Endothelial cell of umbilical vein (primary cell): ENCODE results near the gene ZNF627. TPM values are rescaled to one million over a fixed set of nuclear protein-coding genes. Genes with fewer than 3 reads are reported as not detected.

Source experiments
- BruUV-seq: library from RNA; stranded (reverse); fragments of 400-500 nt; replicated peaks from 2 replicates; lab custom pipeline; 2021; lab: Mats Ljungman, UMichigan
- CTCF ChIA-PET: fragments of 300-600, 350-600 bp; sonication (Branson Sonifier 250); formaldehyde crosslinking; loops from one replicate; lab custom pipeline; 2021; ENCODE audit warnings: antibody characterized with exemption, inconsistent platforms; lab: Charles Lee
- POLR2A ChIA-PET: fragments of 300-600, 350-600 bp; sonication (Branson Sonifier 250); formaldehyde crosslinking; loops from one replicate; lab custom pipeline; 2021; ENCODE audit warnings: antibody characterized with exemption, inconsistent platforms; lab: Charles Lee
- DNase-seq: peaks from one replicate; pipeline ENCODE4 v3.0.0-alpha.2; 2011; ENCODE audit warnings: low read depth, low spot score
- FAIRE-seq: peaks from 2 replicates; lab custom pipeline; 2011; peaks lifted over from hg19 to GRCh38; lab: Jason Lieb, UNC
- H2AFZ ChIP-seq: 2 replicates; pipeline ENCODE4 v1.6.0; 2012; ENCODE audit warnings: low read depth, low read length, control low read depth, inconsistent platforms
- H3K27ac ChIP-seq: 2 replicates; pipeline ENCODE4 v1.5.1; 2011; ENCODE audit warnings: low read depth, mild to moderate bottlenecking, control low read depth, low read length, moderate library complexity; ENCODE audit not compliant: insufficient read depth
- H3K27me3 ChIP-seq, 2 experiments: 2 replicates each; pipeline versions ENCODE4 v1.6.0 to v1.6.1; 2011; ENCODE audit warnings: low read length in 2 of 2, mixed read lengths in 1 of 2; ENCODE audit not compliant: control insufficient read depth in 2 of 2, insufficient read depth in 2 of 2
- H3K36me3 ChIP-seq, 2 experiments: 2 replicates in 1 of 2; 3 replicates in 1 of 2; pipeline ENCODE4 v1.5.1; 2011; ENCODE audit warnings: low read length in 2 of 2, mild to moderate bottlenecking in 1 of 2, moderate library complexity in 1 of 2; ENCODE audit not compliant: control insufficient read depth in 2 of 2, insufficient read depth in 2 of 2; ENCODE audit errors: extremely low read depth in 1 of 2
- H3K4me1 ChIP-seq: 3 replicates; pipeline ENCODE4 v1.5.1; 2011; ENCODE audit warnings: mild to moderate bottlenecking, low read length; ENCODE audit not compliant: control insufficient read depth, insufficient read depth; ENCODE audit errors: extremely low read depth
- H3K4me2 ChIP-seq: 2 replicates; pipeline ENCODE4 v1.6.1; 2011; ENCODE audit warnings: low read length, control low read depth, mixed read lengths; ENCODE audit not compliant: insufficient read depth
- H3K4me3 ChIP-seq, 3 experiments: fragments of 200-600 bp in 1 of 3; sonication (generic), shearing (Covaris generic) in 1 of 3; replicated peaks in 1 of 3; 2 replicates each; pipeline ENCODE4 v1.5.1; 2011 to 2016; ENCODE audit warnings: control low read depth in 3 of 3, low read length in 3 of 3, mild to moderate bottlenecking in 2 of 3, inconsistent platforms in 1 of 3, low read depth in 1 of 3, moderate library complexity in 1 of 3; ENCODE audit not compliant: insufficient read depth in 1 of 3
- H3K79me2 ChIP-seq: 2 replicates; pipeline ENCODE4 v1.6.0; 2012; ENCODE audit warnings: low read length, inconsistent platforms; ENCODE audit not compliant: control insufficient read depth, insufficient read depth
- H3K9ac ChIP-seq: replicated peaks from 2 replicates; pipeline ENCODE3; 2011; ENCODE audit warnings: low read length, control low read depth; ENCODE audit not compliant: insufficient read depth; ENCODE audit errors: extremely low read depth
- H3K9me1 ChIP-seq: replicated peaks from 3 replicates; pipeline ENCODE4 v1.6.0; 2011; ENCODE audit warnings: mild to moderate bottlenecking, low read length; ENCODE audit not compliant: control insufficient read depth, insufficient read depth; ENCODE audit errors: extremely low read depth
- H3K9me3 ChIP-seq: replicated peaks from 2 replicates; pipeline ENCODE4 v1.5.1; 2012; ENCODE audit warnings: low read length, inconsistent platforms; ENCODE audit not compliant: control insufficient read depth, insufficient read depth
- H4K20me1 ChIP-seq: replicated peaks from 2 replicates; pipeline ENCODE3; 2011; ENCODE audit warnings: mild to moderate bottlenecking, low read length; ENCODE audit not compliant: control insufficient read depth, insufficient read depth; ENCODE audit errors: extremely low read depth
- CTCF ChIP-seq, 2 donors: IDR thresholded peaks; 1 replicate in 1 of 2; 2 replicates in 1 of 2; pipeline ENCODE4 v1.5.1; 2011; ENCODE audit warnings: low read length in 2 of 2, mild to moderate bottlenecking in 2 of 2, moderate library complexity in 2 of 2, control low read depth in 1 of 2, inconsistent platforms in 1 of 2, low read depth in 1 of 2; ENCODE audit not compliant: insufficient read depth in 1 of 2; ENCODE audit errors: extremely low read depth in 1 of 2
- EZH2 ChIP-seq: IDR thresholded peaks from 2 replicates; pipeline ENCODE4 v1.6.1; 2012; ENCODE audit warnings: borderline replicate concordance, low read depth, mild to moderate bottlenecking, moderate library complexity, low read length, inconsistent platforms; ENCODE audit not compliant: severe bottlenecking
- FOS ChIP-seq: IDR thresholded peaks from 2 replicates; pipeline ENCODE4 v1.6.1; 2011; ENCODE audit warnings: mild to moderate bottlenecking, low read length, moderate library complexity, borderline replicate concordance; ENCODE audit not compliant: insufficient read depth
- GATA2 ChIP-seq: IDR thresholded peaks from 2 replicates; pipeline ENCODE4 v1.7.0; 2011; ENCODE audit warnings: low read depth, mild to moderate bottlenecking, moderate library complexity, mixed read lengths, low read length; ENCODE audit not compliant: insufficient read length, insufficient read depth
- JUN ChIP-seq: IDR thresholded peaks from 2 replicates; pipeline ENCODE4 v1.6.1; 2011; ENCODE audit warnings: borderline replicate concordance, low read depth; ENCODE audit not compliant: insufficient read length, insufficient read depth
- MAX ChIP-seq: IDR thresholded peaks from 2 replicates; pipeline ENCODE4 v1.6.1; 2011; ENCODE audit not compliant: insufficient read depth, insufficient read length
- MYC ChIP-seq: IDR thresholded peaks from one replicate; pipeline ENCODE4 v1.6.1; 2011; ENCODE audit warnings: mild to moderate bottlenecking, low read depth, low read length
- POLR2A ChIP-seq: IDR thresholded peaks from 2 replicates; pipeline ENCODE4 v1.6.1; 2012; ENCODE audit warnings: low read depth, mild to moderate bottlenecking, control low read depth, low read length
- POLR2AphosphoS5 ChIP-seq: IDR thresholded peaks from 2 replicates; pipeline ENCODE4 v1.6.1; 2012; ENCODE audit warnings: low read depth, mild to moderate bottlenecking, control low read depth, low read length, moderate library complexity; ENCODE audit not compliant: insufficient read depth
- dilution Hi-C: fragments of 300-500 bp; cut with MboI; formaldehyde crosslinking; loops from one replicate; pipeline ENCODE4 v1.15.0; 2019; ENCODE audit warnings: low sequenced_read_pairs; ENCODE audit not compliant: extremely low pct_ligation_motif_present
- intact Hi-C: fragments of 100-400 bp; cut with micrococcal nuclease; formaldehyde crosslinking; loops from one replicate; pipeline ENCODE4 v1.10.0; 2022
- polyA plus RNA-seq, 4 experiments: library from polyadenylated mRNA; depleted of rRNA in 3 of 4; stranded (reverse) in 3 of 4; unstranded in 1 of 4; fragments of >200 nt; gene quantifications; 2 replicates each; pipeline versions ENCODE4 v1.2.1 to v1.2.3, GENCODE V29; 2011 to 2012; ENCODE audit warnings: missing spikeins in 1 of 4
- total RNA-seq: library from RNA; stranded (reverse); gene quantifications from 2 replicates; pipeline ENCODE4 v1.2.3, GENCODE V29; 2021

The ZNF627 gene
- total and polyA plus RNA-seq, 2 donors (not counting 3 experiments of a cell fraction or from before 2014, with no cell fraction given) = 5.6 to 9.7 TPM

DNA sequence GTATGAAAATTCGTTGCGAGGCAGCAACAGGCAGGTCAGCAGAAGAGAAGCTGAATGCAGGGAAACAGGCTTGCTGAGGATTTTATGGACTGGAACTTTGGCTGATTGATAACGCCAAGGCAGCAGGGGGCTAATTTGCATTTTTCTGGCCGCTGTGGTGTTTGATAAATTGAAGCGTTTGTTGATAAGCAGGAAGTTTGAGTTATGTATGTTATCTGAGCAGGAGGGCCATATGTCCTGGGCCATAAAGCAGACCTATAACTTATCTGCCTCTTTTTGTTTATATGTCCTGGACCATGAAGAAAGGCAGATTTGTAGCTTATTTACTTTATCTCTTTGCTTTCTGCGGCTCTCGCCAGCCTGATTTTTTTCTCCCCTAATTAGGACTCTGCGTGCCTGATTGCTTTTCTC, 65.9 kb downstream of the ZNF627 start:
- no peak for DNase-seq
- no peaks in the 10 kb centered on the region for H3K36me3 ChIP-seq
- no peaks in the 10 kb centered on the region for H3K4me1 ChIP-seq
- no peaks in the 10 kb centered on the region for H3K27me3 ChIP-seq
- H4K20me1 ChIP-seq = no peaks in the 10 kb centered on the region
- intact Hi-C loops = no loop called here
- no peaks in the 10 kb centered on the region for H3K9me1 ChIP-seq
- BruUV-seq = no TSS peak
- no peak overlapping the region for H3K9ac ChIP-seq
- TF ChIP-seq GATA2 = no peak
- no peak for TF ChIP-seq FOS
- no peak for TF ChIP-seq JUN
- no peak for TF ChIP-seq EZH2
- no peak for TF ChIP-seq CTCF (IDR thresholded peaks at IDR 0.05; ENCODE audit: extremely low read depth in 1 of 2, insufficient read depth in 1 of 2, low read depth in 1 of 2, low read length in 2 of 2)
- TF ChIP-seq MAX = no peak
- no peak for TF ChIP-seq POLR2AphosphoS5
- TF ChIP-seq MYC = no peak
- TF ChIP-seq POLR2A = no peak
- no peaks in the 10 kb centered on the region for H3K9me3 ChIP-seq
- ChIA-PET POLR2A (no interaction called here), CTCF (interaction anchor here (1.7 kb wide), 1 partner anchor 10 kb away, joined by 3 read pairs; no protein-coding TSS in a partner anchor)
- no peak overlapping the region for H3K4me3 ChIP-seq
- no peak for FAIRE-seq
- H2AFZ ChIP-seq = no peak overlapping the region
- dilution Hi-C loops = no loop called here
- no peak overlapping the region for H3K4me2 ChIP-seq
- H3K79me2 ChIP-seq = no peaks in the 10 kb centered on the region
- no peak overlapping the region for H3K27ac ChIP-seq

Other genes with a start within 250 kb of the ZNF627 start
- gene PLPPR2, start 242.1 kb upstream of the ZNF627 start, total RNA-seq = 22.8 and 23.7 TPM in 2 replicates
- gene PLPPR2, start 242.1 kb upstream of the ZNF627 start, polyA plus RNA-seq = 28.7 and 34.5 TPM in 2 replicates
- gene SWSAP1, start 222.8 kb upstream of the ZNF627 start, total RNA-seq = 2.7 and 3.7 TPM in 2 replicates
- gene SWSAP1, start 222.8 kb upstream of the ZNF627 start, polyA plus RNA-seq = 4.4 and 4.8 TPM in 2 replicates
- gene EPOR, start 213.2 kb upstream of the ZNF627 start, total RNA-seq = 11.4 and 12.6 TPM in 2 replicates
- 17.3 and 23.5 TPM in 2 replicates for gene EPOR, start 213.2 kb upstream of the ZNF627 start, polyA plus RNA-seq
- 1.7 and 5.2 TPM in 2 replicates for gene RGL3, start 178.2 kb upstream of the ZNF627 start, total RNA-seq
- gene RGL3, start 178.2 kb upstream of the ZNF627 start, polyA plus RNA-seq = 0.23 and 0.56 TPM in 2 replicates
- gene ODAD3, start 162.4 kb upstream of the ZNF627 start, total RNA-seq = 0.97 TPM in 1 of 2 replicates, not detected in the other
- gene ODAD3, start 162.4 kb upstream of the ZNF627 start, polyA plus RNA-seq = 0.05 and 0.14 TPM in 2 replicates
- gene PRKCSH, start 161.8 kb upstream of the ZNF627 start, total RNA-seq = 387 and 425 TPM in 2 replicates
- 215 and 267 TPM in 2 replicates for gene PRKCSH, start 161.8 kb upstream of the ZNF627 start, polyA plus RNA-seq
- gene ELAVL3, start 116.4 kb upstream of the ZNF627 start, total RNA-seq = 0.07 TPM in 1 of 2 replicates, not detected in the other
- gene ELAVL3, start 116.4 kb upstream of the ZNF627 start, polyA plus RNA-seq = not detected in 2 replicates
- 7.0 and 9.8 TPM in 2 replicates for gene ZNF653, start 91.6 kb upstream of the ZNF627 start, total RNA-seq
- 7.1 and 8.7 TPM in 2 replicates for gene ZNF653, start 91.6 kb upstream of the ZNF627 start, polyA plus RNA-seq
- 32.4 and 36.7 TPM in 2 replicates for gene ECSIT, start 68.3 kb upstream of the ZNF627 start, total RNA-seq
- 47.2 and 54.0 TPM in 2 replicates for gene ECSIT, start 68.3 kb upstream of the ZNF627 start, polyA plus RNA-seq
- gene CNN1, start 58.6 kb upstream of the ZNF627 start, total RNA-seq = not detected in 2 replicates
- 0.76 and 1.0 TPM in 2 replicates for gene CNN1, start 58.6 kb upstream of the ZNF627 start, polyA plus RNA-seq
- gene ELOF1, start 38.3 kb upstream of the ZNF627 start, total RNA-seq = 39.4 and 49.9 TPM in 2 replicates
- gene ELOF1, start 38.3 kb upstream of the ZNF627 start, polyA plus RNA-seq = 80.2 and 92.6 TPM in 2 replicates
- not detected in 2 replicates for gene ACP5, start 19.8 kb upstream of the ZNF627 start, total RNA-seq
- gene ACP5, start 19.8 kb upstream of the ZNF627 start, polyA plus RNA-seq = 0.84 and 1.3 TPM in 2 replicates
- 3.8 and 4.4 TPM in 2 replicates for gene ZNF823, start 141.5 kb downstream of the ZNF627 start, total RNA-seq
- gene ZNF823, start 141.5 kb downstream of the ZNF627 start, polyA plus RNA-seq = 1.1 and 1.4 TPM in 2 replicates
- 2.4 and 4.5 TPM in 2 replicates for gene ZNF441, start 169.5 kb downstream of the ZNF627 start, total RNA-seq
- 1.2 and 1.9 TPM in 2 replicates for gene ZNF441, start 169.5 kb downstream of the ZNF627 start, polyA plus RNA-seq
- 0.85 and 1.1 TPM in 2 replicates for gene ZNF491, start 201.0 kb downstream of the ZNF627 start, total RNA-seq
- gene ZNF491, start 201.0 kb downstream of the ZNF627 start, polyA plus RNA-seq = 0.35 and 0.55 TPM in 2 replicates
- 9.1 and 13.3 TPM in 2 replicates for gene ZNF440, start 216.8 kb downstream of the ZNF627 start, total RNA-seq
- 1.5 and 2.2 TPM in 2 replicates for gene ZNF440, start 216.8 kb downstream of the ZNF627 start, polyA plus RNA-seq